Right ventricle myocardium inferior (tissue), 1 donor: ENCODE results near the gene DHX8. TPM values are rescaled to one million over a fixed set of nuclear protein-coding genes. Genes with fewer than 3 reads are reported as not detected.

Experiments used
- ATAC-seq: fragments of 200-7000 bp; cut with Tn5 transposase; one replicate; pipeline ENCODE4 v1.9.1; 2020; ENCODE audit warnings: mild to moderate bottlenecking, moderate library complexity
- DNase-seq: peaks from one replicate; pipeline ENCODE4 v3.0.0; 2021; ENCODE audit errors: missing footprints
- intact Hi-C: fragments of 100-400 bp; cut with DNase I; formaldehyde crosslinking; loops from one replicate; pipeline ENCODE4 v1.11.0; 2022
- total RNA-seq: library from RNA; stranded (reverse); fragmentation: NEBNext Ultra II Directional; extraction: Animal tissue kit (Norgen Biotek cat#: 25700); gene quantifications from one replicate; pipeline ENCODE4 v1.2.1, GENCODE V29; 2021
- donor health status: DM: no; HTN: yes; CAD: no; lungs with severe emphysema.

Gene DHX8
- total RNA-seq, 1 donor from 2014 or later: 22.3 TPM

- DNase-seq (no peak), ATAC-seq (no peak)
- intact Hi-C loops: no loop called here
These were observed 52.6 kb downstream of the DHX8 start for GRCh38 chr17:43536236-43536992.

GRCh38 chr17:43540821-43541674 lies 57.3 kb downstream of the DHX8 start:
- no peak for DNase-seq

GRCh38 chr17:43542859-43543258 lies 59.1 kb downstream of the DHX8 start:
- intact Hi-C loops: no loop called here
- no peak for ATAC-seq

More at GRCh38 chr17:43540821-43541674, 57.3 kb downstream of the DHX8 start:
- intact Hi-C loops: no loop called here
- peak; percentile 38 for ATAC-seq

GRCh38 chr17:43543300-43543699 lies 59.5 kb downstream of the DHX8 start:
- DNase-seq: no peak
- intact Hi-C loops: no loop called here
- no peak for ATAC-seq

More at GRCh38 chr17:43542859-43543258, 59.1 kb downstream of the DHX8 start:
- no peak for DNase-seq

GRCh38 chr17:43543771-43544575 lies 60.2 kb downstream of the DHX8 start:
- no peak for ATAC-seq
- intact Hi-C loops: no loop called here

GRCh38 chr17:43545383-43545632 lies 61.5 kb downstream of the DHX8 start:
- ATAC-seq (peak; percentile 32), DNase-seq (no peak)
- intact Hi-C loops: no loop called here

More at GRCh38 chr17:43543771-43544575, 60.2 kb downstream of the DHX8 start:
- no peak for DNase-seq

- intact Hi-C loops: no loop called here
- ATAC-seq: peak; percentile 91
- peak; percentile 95 for DNase-seq
These were observed 62.8 kb downstream of the DHX8 start, which contains the start of gene ETV4 for GRCh38 chr17:43546319-43547188. Gene ETV4, minus strand, starts transcription at chr17:43546340. Its CDS starts 723 bp downstream, at chr17:43545617.

- DNase-seq (no peak), ATAC-seq (no peak)
- intact Hi-C loops: no loop called here
These were observed 63.4 kb downstream of the DHX8 start for GRCh38 chr17:43547189-43547550.

GRCh38 chr17:43547659-43548256 lies 64.0 kb downstream of the DHX8 start:
- ATAC-seq (no peak), DNase-seq (no peak)
- intact Hi-C loops: no loop called here

- DNase-seq (no peak), ATAC-seq (no peak)
- intact Hi-C loops: no loop called here
These were observed 65.1 kb downstream of the DHX8 start for GRCh38 chr17:43548689-43549379.

- no peak for DNase-seq
- intact Hi-C loops: no loop called here
- no peak for ATAC-seq
These were observed 65.7 kb downstream of the DHX8 start for GRCh38 chr17:43549496-43549895.

- ATAC-seq (no peak), DNase-seq (no peak)
- intact Hi-C loops: no loop called here
These were observed 67.0 kb downstream of the DHX8 start for GRCh38 chr17:43550754-43551153.

- ATAC-seq (peak; percentile 79), DNase-seq (no peak)
- intact Hi-C loops: no loop called here
These were observed 68.6 kb downstream of the DHX8 start for GRCh38 chr17:43552229-43552837.

- intact Hi-C loops: no loop called here
- ATAC-seq: no peak
- DNase-seq: no peak
These were observed 69.8 kb downstream of the DHX8 start for GRCh38 chr17:43553573-43553972.

- ATAC-seq (no peak), DNase-seq (no peak)
- intact Hi-C loops: no loop called here
These were observed 71.1 kb downstream of the DHX8 start for GRCh38 chr17:43554857-43555256.

- DNase-seq (no peak), ATAC-seq (no peak)
- intact Hi-C loops: no loop called here
These were observed 72.5 kb downstream of the DHX8 start for GRCh38 chr17:43556292-43556691.

GRCh38 chr17:43558805-43559160 lies 75.0 kb downstream of the DHX8 start:
- DNase-seq (no peak), ATAC-seq (no peak)
- intact Hi-C loops: no loop called here
